ENCODE measurements around the gene MEAF6.

DNA sequence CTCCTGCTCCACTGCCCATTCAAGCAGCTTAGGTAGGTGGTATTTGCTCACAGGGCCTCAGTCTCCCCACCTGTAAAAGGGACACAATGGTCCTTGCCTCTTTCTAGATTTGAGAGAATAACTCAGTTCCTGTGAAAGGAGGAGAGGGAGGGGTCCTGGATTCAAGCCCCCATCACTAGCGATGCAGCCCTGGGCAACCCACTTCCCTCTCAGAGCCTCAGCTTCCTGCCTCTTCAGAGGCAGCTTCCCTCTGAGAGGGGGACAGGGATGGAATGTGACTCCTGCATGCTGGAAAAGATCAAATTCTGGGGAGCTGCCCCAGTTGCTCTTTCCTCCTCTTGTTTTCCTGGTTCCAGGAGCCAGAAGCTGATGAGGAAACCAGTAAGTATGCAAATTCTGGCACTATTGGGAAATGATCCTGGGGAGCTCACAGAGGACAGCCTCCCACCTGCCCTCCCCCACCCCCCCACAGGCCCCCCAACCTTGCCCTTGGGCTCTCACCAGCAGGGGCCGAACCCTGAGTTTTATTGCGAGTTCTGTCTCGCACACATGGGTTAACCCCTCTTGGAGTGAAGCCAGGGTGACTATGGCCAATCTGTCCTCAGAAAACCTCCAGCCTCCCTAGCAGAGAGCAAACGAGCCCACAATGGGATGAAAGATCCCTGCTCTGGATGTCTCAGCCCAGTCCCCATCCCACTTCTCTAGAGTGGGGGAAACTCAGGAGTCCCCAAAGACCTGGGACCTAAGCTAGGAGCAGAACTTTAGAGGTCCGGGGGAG, 28.5 kb downstream of the MEAF6 start:
- TF ChIP-seq, protein P1, sequence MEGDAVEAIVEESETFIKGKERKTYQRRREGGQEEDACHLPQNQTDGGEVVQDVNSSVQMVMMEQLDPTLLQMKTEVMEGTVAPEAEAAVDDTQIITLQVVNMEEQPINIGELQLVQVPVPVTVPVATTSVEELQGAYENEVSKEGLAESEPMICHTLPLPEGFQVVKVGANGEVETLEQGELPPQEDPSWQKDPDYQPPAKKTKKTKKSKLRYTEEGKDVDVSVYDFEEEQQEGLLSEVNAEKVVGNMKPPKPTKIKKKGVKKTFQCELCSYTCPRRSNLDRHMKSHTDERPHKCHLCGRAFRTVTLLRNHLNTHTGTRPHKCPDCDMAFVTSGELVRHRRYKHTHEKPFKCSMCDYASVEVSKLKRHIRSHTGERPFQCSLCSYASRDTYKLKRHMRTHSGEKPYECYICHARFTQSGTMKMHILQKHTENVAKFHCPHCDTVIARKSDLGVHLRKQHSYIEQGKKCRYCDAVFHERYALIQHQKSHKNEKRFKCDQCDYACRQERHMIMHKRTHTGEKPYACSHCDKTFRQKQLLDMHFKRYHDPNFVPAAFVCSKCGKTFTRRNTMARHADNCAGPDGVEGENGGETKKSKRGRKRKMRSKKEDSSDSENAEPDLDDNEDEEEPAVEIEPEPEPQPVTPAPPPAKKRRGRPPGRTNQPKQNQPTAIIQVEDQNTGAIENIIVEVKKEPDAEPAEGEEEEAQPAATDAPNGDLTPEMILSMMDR (IDR thresholded peaks at IDR 0.05; ENCODE audit: insufficient read depth, low read length, poor library complexity, severe bottlenecking): no peak
- no peak for TF ChIP-seq EZH2phosphoT487 (conservative IDR thresholded peaks at IDR 0.05; ENCODE audit: low read length)
